MM.1S (cell line): Measurements from ENCODE around the gene MUCL3.

Experiments
- DNase-seq: peaks from one replicate; pipeline ENCODE4 v3.0.0-alpha.2; 2015
- H2AFZ ChIP-seq: fragments of 300-600 bp; sonication (generic); 2 replicates; pipeline ENCODE4 v1.6.0; 2016; ENCODE audit warnings: antibody characterized with exemption, low read length
- H3F3A ChIP-seq: fragments of 300-600 bp; sonication (generic); 2 replicates; pipeline ENCODE4 v1.6.1; 2016; ENCODE audit warnings: mild to moderate bottlenecking, antibody characterized with exemption, low read length, moderate library complexity, mixed read lengths; ENCODE audit not compliant: insufficient read depth
- H3K27ac ChIP-seq: fragments of 300-600 bp; sonication (generic); 2 replicates; pipeline ENCODE4 v1.5.1; 2016; ENCODE audit warnings: mild to moderate bottlenecking, low read length
- H3K27me3 ChIP-seq: fragments of 300-600 bp; sonication (generic); replicated peaks from 2 replicates; pipeline ENCODE4 v1.6.0; 2016; ENCODE audit warnings: low read length; ENCODE audit not compliant: insufficient read depth
- H3K36me3 ChIP-seq: fragments of 300-600 bp; sonication (generic); replicated peaks from 2 replicates; pipeline ENCODE4 v1.6.1; 2016; ENCODE audit warnings: mild to moderate bottlenecking, low read length, mixed read lengths; ENCODE audit not compliant: insufficient read depth
- H3K4me1 ChIP-seq: fragments of 300-600 bp; sonication (generic); 2 replicates; pipeline ENCODE4 v1.6.1; 2016; ENCODE audit warnings: low read length, mixed read lengths
- H3K4me2 ChIP-seq: fragments of 300-600 bp; sonication (generic); 2 replicates; pipeline ENCODE4 v1.6.0; 2016; ENCODE audit warnings: low read depth, low read length
- H3K4me3 ChIP-seq: fragments of 300-600 bp; sonication (generic); 2 replicates; pipeline ENCODE4 v1.5.1; 2016; ENCODE audit warnings: low read length, mixed read lengths
- H3K79me2 ChIP-seq: fragments of 300-600 bp; sonication (generic); 2 replicates; pipeline ENCODE4 v1.6.1; 2016; ENCODE audit warnings: mixed run types, low read length, mixed read lengths
- H3K9ac ChIP-seq: fragments of 300-600 bp; sonication (generic); 2 replicates; pipeline ENCODE4 v1.6.1; 2016; ENCODE audit warnings: low read length, mixed read lengths
- H3K9me2 ChIP-seq: fragments of 300-600 bp; sonication (generic); replicated peaks from 2 replicates; pipeline ENCODE4 v1.6.1; 2016; ENCODE audit warnings: mild to moderate bottlenecking, low read length, mixed read lengths; ENCODE audit not compliant: insufficient read depth
- H3K9me3 ChIP-seq: fragments of 300-600 bp; sonication (generic); replicated peaks from 2 replicates; pipeline ENCODE4 v1.6.1; 2016; ENCODE audit warnings: mild to moderate bottlenecking, low read length, mixed read lengths; ENCODE audit not compliant: insufficient read depth
- H4K20me1 ChIP-seq: fragments of 300-600 bp; sonication (generic); 2 replicates; pipeline ENCODE4 v1.6.1; 2016; ENCODE audit warnings: mild to moderate bottlenecking, low read length, moderate library complexity, mixed read lengths; ENCODE audit not compliant: insufficient read depth
- CTCF ChIP-seq: fragments of 300-600 bp; sonication (generic); IDR thresholded peaks from 2 replicates; pipeline ENCODE4 v1.5.1; 2016; ENCODE audit warnings: antibody characterized with exemption, low read length, mixed read lengths
- EZH2 ChIP-seq: fragments of 300-600 bp; sonication (generic); optimal IDR thresholded peaks from 2 replicates; pipeline ENCODE3; 2017; ENCODE audit warnings: low read depth, mild to moderate bottlenecking, antibody characterized with exemption, low read length, mixed read lengths
- EZH2phosphoT487 ChIP-seq: fragments of 300-600 bp; sonication (generic); IDR thresholded peaks from 2 replicates; pipeline ENCODE4 v1.6.1; 2018; ENCODE audit warnings: antibody characterized with exemption, low read length

Gene MUCL3

DNA sequence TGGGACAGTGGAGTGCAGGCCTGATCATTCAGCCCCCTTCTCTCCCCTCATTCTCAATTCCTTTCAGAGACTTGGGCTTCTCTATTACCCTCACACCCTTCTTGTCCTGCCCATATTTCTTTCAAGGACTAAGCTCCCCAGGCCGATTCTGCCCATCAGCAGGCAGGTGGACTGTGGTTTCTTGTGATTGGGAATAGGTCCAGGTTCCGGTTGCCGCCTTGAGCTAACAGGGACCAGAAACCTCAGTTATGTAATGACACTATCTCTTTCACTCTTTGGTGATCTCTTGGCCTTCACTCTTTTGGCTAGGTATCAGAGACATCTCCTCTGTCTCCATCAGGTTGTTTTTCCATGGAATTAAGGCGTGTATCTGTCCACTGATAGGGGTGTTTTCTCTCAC is 6.5 kb downstream of the MUCL3 start:
- H3F3A ChIP-seq, result no peaks in the 10 kb centered on the region
- H3K79me2 ChIP-seq, result no peaks in the 10 kb centered on the region
- peaks cover 39% of the 10 kb centered on the region for H3K27me3 ChIP-seq
- no peak for DNase-seq
- no peak overlapping the region for H3K4me2 ChIP-seq
- H3K9ac ChIP-seq, result no peak overlapping the region
- H4K20me1 ChIP-seq, result no peaks in the 10 kb centered on the region
- no peak overlapping the region for H3K27ac ChIP-seq
- H3K9me2 ChIP-seq, result no peaks in the 10 kb centered on the region
- no peaks in the 10 kb centered on the region for H3K4me1 ChIP-seq
- H3K9me3 ChIP-seq, result no peaks in the 10 kb centered on the region
- TF ChIP-seq CTCF (no peak), EZH2 (no peak), EZH2phosphoT487 (no peak)
- H3K4me3 ChIP-seq, result no peak overlapping the region
- H2AFZ ChIP-seq, result no peak overlapping the region
- H3K36me3 ChIP-seq, result no peaks in the 10 kb centered on the region

- Histone ChIP-seq H4K20me1 (no peaks in the 10 kb centered on the region), H2AFZ (no peak overlapping the region), H3K9ac (no peak overlapping the region), H3K27me3 (peaks cover 41% of the 10 kb centered on the region), H3K4me1 (no peaks in the 10 kb centered on the region), H3K4me3 (no peak overlapping the region), H3K79me2 (no peaks in the 10 kb centered on the region), H3K9me2 (no peaks in the 10 kb centered on the region), H3K36me3 (no peaks in the 10 kb centered on the region), H3K27ac (no peak overlapping the region), H3F3A (no peaks in the 10 kb centered on the region), H3K9me3 (no peaks in the 10 kb centered on the region), H3K4me2 (no peak overlapping the region)
- TF ChIP-seq EZH2phosphoT487 (no peak), EZH2 (no peak), CTCF (no peak)
- DNase-seq, result no peak
Measured at GRCh38 chr6:30948811-30949210, 8.0 kb downstream of the MUCL3 start.

DNA sequence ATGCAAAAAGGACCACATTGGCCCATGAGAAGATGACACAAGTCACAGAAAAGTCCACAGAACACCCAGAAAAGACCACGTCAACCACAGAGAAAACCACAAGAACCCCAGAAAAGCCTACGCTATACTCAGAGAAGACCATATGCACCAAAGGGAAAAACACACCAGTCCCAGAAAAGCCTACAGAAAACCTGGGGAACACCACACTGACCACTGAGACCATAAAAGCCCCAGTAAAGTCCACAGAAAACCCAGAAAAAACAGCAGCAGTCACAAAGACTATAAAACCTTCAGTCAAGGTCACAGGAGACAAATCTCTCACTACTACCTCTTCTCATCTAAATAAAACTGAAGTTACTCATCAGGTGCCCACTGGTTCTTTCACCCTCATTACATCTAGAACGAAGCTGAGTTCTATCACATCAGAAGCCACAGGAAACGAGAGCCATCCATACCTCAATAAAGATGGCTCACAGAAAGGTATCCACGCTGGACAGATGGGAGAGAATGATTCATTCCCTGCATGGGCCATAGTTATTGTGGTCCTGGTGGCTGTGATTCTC is 11.2 kb downstream of the MUCL3 start:
- Histone ChIP-seq H3K4me3 (no peak overlapping the region), H3K36me3 (no peaks in the 10 kb centered on the region), H3K4me1 (no peaks in the 10 kb centered on the region; the same call in 1 of the 2 replicates), H3K27me3 (peaks cover 65% of the 10 kb centered on the region), H2AFZ (no peak overlapping the region), H3K79me2 (no peaks in the 10 kb centered on the region), H4K20me1 (no peaks in the 10 kb centered on the region), H3K9me3 (no peaks in the 10 kb centered on the region), H3K9me2 (no peaks in the 10 kb centered on the region), H3K9ac (no peak overlapping the region), H3K4me2 (no peak overlapping the region), H3K27ac (no peak overlapping the region), H3F3A (no peaks in the 10 kb centered on the region)
- no peak for DNase-seq
- TF ChIP-seq EZH2, result no peak
- TF ChIP-seq CTCF, result no peak
- TF ChIP-seq EZH2phosphoT487, result no peak
